Panc1 (cell line): ENCODE data around the gene LHFPL3. TPM values are rescaled to one million over a fixed set of nuclear protein-coding genes. Genes with fewer than 3 reads are reported as not detected.

Source experiments
- ATAC-seq: fragments of 200-7000 bp; cut with Tn5 transposase; 2 replicates; pipeline ENCODE4 v1.9.1; 2020; ENCODE audit warnings: mild to moderate bottlenecking, moderate library complexity
- BruUV-seq: library from RNA; stranded (reverse); fragments of 400-500 nt; replicated peaks from 2 replicates; lab custom pipeline; 2021; lab: Mats Ljungman, UMichigan
- CTCF ChIA-PET: fragments of 300-600 bp; sonication (Branson Sonifier 250); formaldehyde crosslinking; loops from one replicate; lab custom pipeline; 2022; ENCODE audit warnings: antibody characterized with exemption; lab: Charles Lee
- POLR2A ChIA-PET: fragments of 300-600 bp; sonication (Branson Sonifier 250); formaldehyde crosslinking; loops from one replicate; lab custom pipeline; 2022; ENCODE audit warnings: antibody characterized with exemption; lab: Charles Lee
- DNase-seq: peaks from one replicate; pipeline ENCODE4 v3.0.0-alpha.2; 2010; ENCODE audit warnings: low read depth, low spot score
- H3K27ac ChIP-seq: 2 replicates; pipeline ENCODE4 v1.5.1; 2011; ENCODE audit warnings: mild to moderate bottlenecking, low read length, inconsistent platforms
- H3K27me3 ChIP-seq: fragments of 200-500 bp; sonication (Bioruptor generic); 2 replicates; pipeline ENCODE4 v1.6.0; 2014; ENCODE audit warnings: low read length, inconsistent platforms; ENCODE audit not compliant: control insufficient read depth, insufficient read depth
- H3K36me3 ChIP-seq: fragments of 200-500 bp; sonication (Bioruptor generic); 2 replicates; pipeline ENCODE4 v1.5.1; 2014; ENCODE audit warnings: inconsistent platforms, mild to moderate bottlenecking, low read length, moderate library complexity; ENCODE audit not compliant: control insufficient read depth, insufficient read depth
- H3K4me1 ChIP-seq: 2 replicates; pipeline ENCODE4 v1.5.1; 2011; ENCODE audit warnings: inconsistent platforms, mild to moderate bottlenecking, low read length, moderate library complexity; ENCODE audit not compliant: control insufficient read depth, insufficient read depth
- H3K4me3 ChIP-seq, 2 experiments: 2 replicates each; pipeline ENCODE4 v1.5.1; 2011 to 2012; ENCODE audit warnings: low read depth in 2 of 2, low read length in 2 of 2, mild to moderate bottlenecking in 2 of 2, inconsistent platforms in 1 of 2, moderate library complexity in 1 of 2
- H3K9me3 ChIP-seq: fragments of 200-500 bp; sonication (Bioruptor generic); 2 replicates; pipeline ENCODE4 v1.5.1; 2014; ENCODE audit warnings: low read depth, mild to moderate bottlenecking, inconsistent platforms, low read length, moderate library complexity; ENCODE audit not compliant: control insufficient read depth, insufficient read depth
- CTCF ChIP-seq: fragments of 450-650 bp; IDR thresholded peaks from 2 replicates; pipeline ENCODE4 v1.5.1; 2017; ENCODE audit warnings: mild to moderate bottlenecking
- POLR2AphosphoS5 ChIP-seq: IDR thresholded peaks from 2 replicates; pipeline ENCODE4 v1.6.1; 2012; ENCODE audit warnings: mild to moderate bottlenecking, low read depth, low read length, moderate library complexity
- REST ChIP-seq, 2 experiments: IDR thresholded peaks; 2 replicates each; pipeline ENCODE4 v1.6.1; 2011 to 2012; ENCODE audit warnings: low read depth in 2 of 2, control low read depth in 1 of 2, low read length in 1 of 2, mild to moderate bottlenecking in 1 of 2, moderate library complexity in 1 of 2; ENCODE audit not compliant: insufficient read depth in 1 of 2
- SIN3A ChIP-seq: IDR thresholded peaks from 2 replicates; pipeline ENCODE4 v1.6.1; 2012; ENCODE audit warnings: low read depth, mild to moderate bottlenecking, low read length, moderate library complexity, borderline replicate concordance; ENCODE audit not compliant: insufficient read depth
- TCF7L2 ChIP-seq: IDR thresholded peaks from 2 replicates; pipeline ENCODE4 v1.6.1; 2011; ENCODE audit warnings: mild to moderate bottlenecking, low read depth, low read length, inconsistent platforms
- in situ Hi-C: cut with HindIII; loops from 2 replicates; pipeline ENCODE4 v1.10.0; 2016; ENCODE audit warnings: low sequenced_read_pairs, low pct_unique_long_range_greater_than_20kb
- intact Hi-C: fragments of 100-400 bp; cut with micrococcal nuclease; formaldehyde crosslinking; loops from one replicate; pipeline ENCODE4 v1.10.0; 2022; ENCODE audit not compliant: unreplicated experiment
- total RNA-seq: library from RNA; stranded (reverse); gene quantifications from one replicate; pipeline ENCODE4 v1.2.1, GENCODE V29; 2021; ENCODE audit not compliant: unreplicated experiment

Gene LHFPL3
- total RNA-seq, 1 experiment from 2014 or later: not detected

- Histone ChIP-seq H3K27ac (no peak overlapping the region), H3K27me3 (no peaks in the 10 kb centered on the region), H3K9me3 (no peaks in the 10 kb centered on the region), H3K36me3 (no peaks in the 10 kb centered on the region), H3K4me3 (no peak overlapping the region), H3K4me1 (no peaks in the 10 kb centered on the region)
- TF ChIP-seq REST (IDR thresholded peaks at IDR 0.05; ENCODE audit: insufficient read depth in 1 of 2, low read depth in 2 of 2, low read length in 1 of 2): no peak
- CTCF ChIA-PET: interaction anchor here (0.6 kb wide), 1 partner anchor 27 kb away, joined by 4 read pairs; no protein-coding TSS in a partner anchor
- BruUV-seq: no TSS peak
- ATAC-seq (no peak), DNase-seq (no peak)
- POLR2A ChIA-PET: no interaction called here
- intact Hi-C loops (no loop called here), in situ Hi-C loops (no loop called here)
Measured at GRCh38 chr7:104367926-104368325, 39.5 kb downstream of the LHFPL3 start.

GRCh38 chr7:104371216-104371979 lies 43.0 kb downstream of the LHFPL3 start:
- ATAC-seq (no peak), DNase-seq (no peak)
- no TSS peak for BruUV-seq
- H3K27me3 ChIP-seq: no peaks in the 10 kb centered on the region
- H3K36me3 ChIP-seq: no peaks in the 10 kb centered on the region
- H3K9me3 ChIP-seq: no peaks in the 10 kb centered on the region
- ChIA-PET POLR2A (no interaction called here), CTCF (no interaction called here)
- no peaks in the 10 kb centered on the region for H3K4me1 ChIP-seq
- TF ChIP-seq POLR2AphosphoS5: no peak
- TF ChIP-seq REST (IDR thresholded peaks at IDR 0.05; ENCODE audit: insufficient read depth in 1 of 2, low read depth in 2 of 2, low read length in 1 of 2): no peak
- TF ChIP-seq CTCF: no peak
- no peak for TF ChIP-seq TCF7L2
- no peak for TF ChIP-seq SIN3A
- intact Hi-C loops: no loop called here
- no peak overlapping the region for H3K4me3 ChIP-seq
- no peak overlapping the region for H3K27ac ChIP-seq
- in situ Hi-C loops: no loop called here
